SK-N-SH (cell line): Measurements from ENCODE around the gene ZG16B. TPM values are rescaled to one million over a fixed set of nuclear protein-coding genes. Genes with fewer than 3 reads are reported as not detected.

Experiments
- CTCF ChIA-PET: fragments of 300-600, 350-600 bp; formaldehyde crosslinking; extraction: SDS; loops from one replicate; lab custom pipeline; 2021; lab: Yijun Ruan, JAX
- POLR2A ChIA-PET: fragments of 350-600 bp; sonication (Branson Sonifier 250); formaldehyde crosslinking; extraction: SDS; loops from one replicate; lab custom pipeline; 2020; ENCODE audit warnings: antibody characterized with exemption, inconsistent platforms; lab: Yijun Ruan, JAX
- DNase-seq: peaks from one replicate; pipeline ENCODE4 v3.0.0; 2012
- H2AFZ ChIP-seq: fragments of 200-600 bp; sonication (generic); 2 replicates; pipeline ENCODE4 v1.8.1; 2016; ENCODE audit warnings: antibody characterized with exemption, mild to moderate bottlenecking, low read depth
- H3F3A ChIP-seq: fragments of 200-600 bp; sonication (generic); replicated peaks from 2 replicates; pipeline ENCODE3; 2016; ENCODE audit warnings: antibody characterized with exemption, mild to moderate bottlenecking; ENCODE audit not compliant: insufficient read depth
- H3K27ac ChIP-seq, 2 experiments: fragments of 200-500 bp in 1 of 2; fragments of 200-600 bp in 1 of 2; sonication (Bioruptor generic) in 1 of 2; sonication (generic), shearing (Covaris generic) in 1 of 2; 2 replicates each; pipeline versions ENCODE4 v1.5.1 to v1.6.1; 2014 to 2016; ENCODE audit warnings: low read depth in 2 of 2, inconsistent platforms in 1 of 2, low read length in 1 of 2, mild to moderate bottlenecking in 1 of 2, mixed read lengths in 1 of 2
- H3K27me3 ChIP-seq: fragments of 200-600 bp; sonication (generic), shearing (Covaris generic); 2 replicates; pipeline ENCODE4 v1.6.1; 2016; ENCODE audit warnings: mixed run types; ENCODE audit not compliant: insufficient read depth
- H3K36me3 ChIP-seq, 2 experiments: fragments of 200-500 bp in 1 of 2; fragments of 200-600 bp in 1 of 2; sonication (Bioruptor generic) in 1 of 2; sonication (generic) in 1 of 2; replicated peaks in 1 of 2; 2 replicates each; pipeline versions ENCODE3 to v1.5.1; 2014 to 2016; ENCODE audit warnings: low read length in 1 of 2, mild to moderate bottlenecking in 1 of 2; ENCODE audit not compliant: insufficient read depth in 2 of 2, control insufficient read depth in 1 of 2
- H3K4me1 ChIP-seq, 2 experiments: fragments of 200-500 bp in 1 of 2; fragments of 200-600 bp in 1 of 2; sonication (Bioruptor generic) in 1 of 2; sonication (generic), shearing (Covaris generic) in 1 of 2; 2 replicates each; pipeline versions ENCODE4 v1.5.1 to v1.6.1; 2014 to 2016; ENCODE audit warnings: low read depth in 1 of 2, low read length in 1 of 2, mixed run types in 1 of 2; ENCODE audit not compliant: insufficient read depth in 2 of 2, control insufficient read depth in 1 of 2
- H3K4me2 ChIP-seq: fragments of 200-600 bp; sonication (generic), shearing (Covaris generic); 2 replicates; pipeline ENCODE4 v1.6.1; 2017; ENCODE audit warnings: mixed run types
- H3K4me3 ChIP-seq, 2 experiments: fragments of 200-500 bp in 1 of 2; fragments of 200-600 bp in 1 of 2; sonication (Bioruptor generic) in 1 of 2; sonication (generic), shearing (Covaris generic) in 1 of 2; 2 replicates each; pipeline versions ENCODE4 v1.5.1 to v1.8.1; 2014 to 2016; ENCODE audit warnings: low read depth in 2 of 2, inconsistent platforms in 1 of 2, low read length in 1 of 2, mild to moderate bottlenecking in 1 of 2, mixed read lengths in 1 of 2, moderate library complexity in 1 of 2
- H3K79me2 ChIP-seq: fragments of 200-600 bp; sonication (generic); 2 replicates; pipeline ENCODE4 v1.8.1; 2017; ENCODE audit warnings: mild to moderate bottlenecking; ENCODE audit not compliant: insufficient read depth
- H3K9ac ChIP-seq: fragments of 200-600 bp; sonication (generic); 2 replicates; pipeline ENCODE4 v1.6.1; 2017; ENCODE audit warnings: mixed run types
- H3K9me2 ChIP-seq: fragments of 200-600 bp; sonication (generic); 2 replicates; pipeline ENCODE4 v1.6.1; 2017; ENCODE audit warnings: mixed run types
- H3K9me3 ChIP-seq: fragments of 200-600 bp; sonication (generic); 2 replicates; pipeline ENCODE4 v1.6.1; 2017; ENCODE audit warnings: mixed run types, mild to moderate bottlenecking, moderate library complexity
- H4K20me1 ChIP-seq: fragments of 200-600 bp; sonication (generic); 2 replicates; pipeline ENCODE4 v1.6.1; 2017; ENCODE audit warnings: mild to moderate bottlenecking, mixed run types; ENCODE audit not compliant: insufficient read depth
- CHD2 ChIP-seq: fragments of 150-350 bp; IDR thresholded peaks from 2 replicates; pipeline ENCODE4 v1.6.1; 2018; ENCODE audit warnings: low read length; ENCODE audit not compliant: partially characterized antibody
- EZH2phosphoT487 ChIP-seq: fragments of 200-600 bp; sonication (generic); IDR thresholded peaks from 2 replicates; pipeline ENCODE4 v1.6.1; 2017; ENCODE audit warnings: low read depth, mixed run types, mild to moderate bottlenecking, antibody characterized with exemption, moderate library complexity, borderline replicate concordance
- IRF3 ChIP-seq: fragments of 150-350 bp; IDR thresholded peaks from 2 replicates; pipeline ENCODE4 v1.6.1; 2016; ENCODE audit warnings: mild to moderate bottlenecking, low read depth, low read length
- MAX ChIP-seq: IDR thresholded peaks from 2 replicates; pipeline ENCODE4 v1.4.0; 2012; ENCODE audit warnings: low read depth
- MEF2A ChIP-seq: IDR thresholded peaks from 2 replicates; pipeline ENCODE4 v1.4.0; 2012; ENCODE audit warnings: low read depth, borderline replicate concordance
- NRF1 ChIP-seq: IDR thresholded peaks from 2 replicates; pipeline ENCODE4 v1.6.1; 2012; ENCODE audit warnings: low read depth, mild to moderate bottlenecking, low read length
- PBX3 ChIP-seq: IDR thresholded peaks from 2 replicates; pipeline ENCODE4; 2012
- RFX5 ChIP-seq: IDR thresholded peaks from 2 replicates; pipeline ENCODE4 v1.6.1; 2012; ENCODE audit warnings: mild to moderate bottlenecking, improper control_type of control experiment, low read length
- RXRA ChIP-seq: IDR thresholded peaks from 2 replicates; pipeline ENCODE4 v1.4.0; 2012; ENCODE audit warnings: low read depth, mild to moderate bottlenecking, borderline replicate concordance
- TEAD4 ChIP-seq: IDR thresholded peaks from 2 replicates; pipeline ENCODE4 v1.4.0; 2012; ENCODE audit warnings: mild to moderate bottlenecking, borderline replicate concordance; ENCODE audit not compliant: insufficient read depth
- USF2 ChIP-seq: fragments of 150-350 bp; IDR thresholded peaks from 2 replicates; pipeline ENCODE4 v1.6.1; 2017; ENCODE audit warnings: antibody characterized with exemption, low read length, low read depth, borderline replicate concordance
- YY1 ChIP-seq: IDR thresholded peaks from 2 replicates; pipeline ENCODE4 v1.4.0; 2012; ENCODE audit warnings: low read depth, mild to moderate bottlenecking
- WGBS: methylation state at CpG from one replicate; pipeline ENCODE4 v1.1.6; 2017; ENCODE audit warnings: low lambda C conversion rate; 5-methylcytosine and 5-hydroxymethylcytosine counted together
- polyA plus RNA-seq, 3 experiments: library from polyadenylated mRNA; depleted of rRNA; stranded (reverse); fragments of >200 nt; gene quantifications; 2 replicates each; pipeline ENCODE4 v1.2.3, GENCODE V29; 2012

The ZG16B gene
- polyA plus RNA-seq, 1 of the 3 experiments (the other 2 are of a cell fraction): 0.26 TPM

- TF ChIP-seq PBX3: no peak
- TF ChIP-seq IRF3: no peak
- TF ChIP-seq USF2: no peak
- TF ChIP-seq TEAD4: no peak
- TF ChIP-seq RXRA: no peak
Measured at GRCh38 chr16:2856061-2856670, 26.1 kb downstream of the ZG16B start (continued).

- POLR2A ChIA-PET: no interaction called here
Measured at GRCh38 chr16:2856686-2857450, 26.8 kb downstream of the ZG16B start.

More at GRCh38 chr16:2856686-2857450, 26.8 kb downstream of the ZG16B start:
- WGBS: 60% methylated on average over 11 of the region's 24 CpGs
- DNase-seq: no peak
- no peak overlapping the region for H3K4me2 ChIP-seq
- H3K9me2 ChIP-seq: no peaks in the 10 kb centered on the region
- 0 out of 2 replicates have a peak, but pooled peaks cover 6% of the 10 kb centered on the region for H3K9me3 ChIP-seq
- no peak overlapping the region for H3K9ac ChIP-seq
- no peak for TF ChIP-seq EZH2phosphoT487
- no peak for TF ChIP-seq RFX5
- no peak for TF ChIP-seq MEF2A
- TF ChIP-seq YY1: no peak
- TF ChIP-seq MAX: no peak
- no peak for TF ChIP-seq NRF1
- TF ChIP-seq CHD2: no peak
- TF ChIP-seq, all 33 proteins: peak for 0
- CTCF ChIA-PET: interaction anchor here (1.3 to 2.1 kb wide), 2 partner anchors 11 to 18 kb away, joined by 7 to 13 read pairs; no protein-coding TSS in a partner anchor
- Histone ChIP-seq H3K79me2 (no peaks in the 10 kb centered on the region), H3K4me3 (no peak overlapping the region), H3K36me3 (no peaks in the 10 kb centered on the region), H3K27ac (no peak overlapping the region), H3K4me1 (peaks cover 0 to 6% of the 10 kb centered on the region in 2 experiments; a peak in 1 of 4 replicates), H4K20me1 (no peaks in the 10 kb centered on the region), H3K27me3 (no peaks in the 10 kb centered on the region; the same call in none of the 2 replicates), H3F3A (no peaks in the 10 kb centered on the region), H2AFZ (no peak overlapping the region)
